ENCODE data around the gene IZUMO4.

Gene IZUMO4

GRCh38 chr19:2100719-2101061, 4.0 kb downstream of the IZUMO4 start (continued):
- TF ChIP-seq ZC3H10 (CRISPR knock-in tag; IDR thresholded peaks at IDR 0.05) = no peak

GRCh38 chr19:2101417-2102335, 5.0 kb downstream of the IZUMO4 start:
- no peak for ATAC-seq
- TF ChIP-seq TOX (CRISPR knock-in tag; IDR thresholded peaks at IDR 0.05; ENCODE audit: borderline replicate concordance) = no peak
- no peak for TF ChIP-seq ZNF565 (CRISPR knock-in tag; conservative IDR thresholded peaks at IDR 0.05; ENCODE audit: low read depth)
- no peak for TF ChIP-seq ARNTL (CRISPR knock-in tag; IDR thresholded peaks at IDR 0.05; ENCODE audit: borderline replicate concordance, low read depth)
- TF ChIP-seq, protein P1, sequence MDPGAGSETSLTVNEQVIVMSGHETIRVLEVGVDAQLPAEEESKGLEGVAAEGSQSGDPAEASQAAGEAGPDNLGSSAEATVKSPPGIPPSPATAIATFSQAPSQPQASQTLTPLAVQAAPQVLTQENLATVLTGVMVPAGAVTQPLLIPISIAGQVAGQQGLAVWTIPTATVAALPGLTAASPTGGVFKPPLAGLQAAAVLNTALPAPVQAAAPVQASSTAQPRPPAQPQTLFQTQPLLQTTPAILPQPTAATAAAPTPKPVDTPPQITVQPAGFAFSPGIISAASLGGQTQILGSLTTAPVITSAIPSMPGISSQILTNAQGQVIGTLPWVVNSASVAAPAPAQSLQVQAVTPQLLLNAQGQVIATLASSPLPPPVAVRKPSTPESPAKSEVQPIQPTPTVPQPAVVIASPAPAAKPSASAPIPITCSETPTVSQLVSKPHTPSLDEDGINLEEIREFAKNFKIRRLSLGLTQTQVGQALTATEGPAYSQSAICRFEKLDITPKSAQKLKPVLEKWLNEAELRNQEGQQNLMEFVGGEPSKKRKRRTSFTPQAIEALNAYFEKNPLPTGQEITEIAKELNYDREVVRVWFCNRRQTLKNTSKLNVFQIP (CRISPR knock-in tag; IDR thresholded peaks at IDR 0.05; ENCODE audit: borderline replicate concordance, low read depth) = no peak
- TF ChIP-seq ZNF70 (CRISPR knock-in tag; IDR thresholded peaks at IDR 0.05) = no peak
- no peak for TF ChIP-seq SNAI2 (CRISPR knock-in tag; IDR thresholded peaks at IDR 0.05)

- TF ChIP-seq CSDC2 (CRISPR knock-in tag; IDR thresholded peaks at IDR 0.05) (no peak), ZC3H10 (CRISPR knock-in tag; IDR thresholded peaks at IDR 0.05) (no peak), GLIS3 (CRISPR knock-in tag; IDR thresholded peaks at IDR 0.05) (no peak), ISL1 (CRISPR knock-in tag; IDR thresholded peaks at IDR 0.05) (no peak), BACH2 (CRISPR knock-in tag; IDR thresholded peaks at IDR 0.05; ENCODE audit: borderline replicate concordance) (no peak), OSR1 (CRISPR knock-in tag; IDR thresholded peaks at IDR 0.05) (no peak), PATZ1 (CRISPR knock-in tag; IDR thresholded peaks at IDR 0.05; ENCODE audit: borderline replicate concordance) (no peak), RARB (CRISPR knock-in tag; IDR thresholded peaks at IDR 0.05) (no peak), ZFP3 (CRISPR knock-in tag; IDR thresholded peaks at IDR 0.05) (no peak)
- TF ChIP-seq, protein P2, sequence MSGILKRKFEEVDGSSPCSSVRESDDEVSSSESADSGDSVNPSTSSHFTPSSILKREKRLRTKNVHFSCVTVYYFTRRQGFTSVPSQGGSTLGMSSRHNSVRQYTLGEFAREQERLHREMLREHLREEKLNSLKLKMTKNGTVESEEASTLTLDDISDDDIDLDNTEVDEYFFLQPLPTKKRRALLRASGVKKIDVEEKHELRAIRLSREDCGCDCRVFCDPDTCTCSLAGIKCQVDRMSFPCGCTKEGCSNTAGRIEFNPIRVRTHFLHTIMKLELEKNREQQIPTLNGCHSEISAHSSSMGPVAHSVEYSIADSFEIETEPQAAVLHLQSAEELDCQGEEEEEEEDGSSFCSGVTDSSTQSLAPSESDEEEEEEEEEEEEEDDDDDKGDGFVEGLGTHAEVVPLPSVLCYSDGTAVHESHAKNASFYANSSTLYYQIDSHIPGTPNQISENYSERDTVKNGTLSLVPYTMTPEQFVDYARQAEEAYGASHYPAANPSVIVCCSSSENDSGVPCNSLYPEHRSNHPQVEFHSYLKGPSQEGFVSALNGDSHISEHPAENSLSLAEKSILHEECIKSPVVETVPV (CRISPR knock-in tag; IDR thresholded peaks at IDR 0.05) = no peak
- TF ChIP-seq, protein P3, sequence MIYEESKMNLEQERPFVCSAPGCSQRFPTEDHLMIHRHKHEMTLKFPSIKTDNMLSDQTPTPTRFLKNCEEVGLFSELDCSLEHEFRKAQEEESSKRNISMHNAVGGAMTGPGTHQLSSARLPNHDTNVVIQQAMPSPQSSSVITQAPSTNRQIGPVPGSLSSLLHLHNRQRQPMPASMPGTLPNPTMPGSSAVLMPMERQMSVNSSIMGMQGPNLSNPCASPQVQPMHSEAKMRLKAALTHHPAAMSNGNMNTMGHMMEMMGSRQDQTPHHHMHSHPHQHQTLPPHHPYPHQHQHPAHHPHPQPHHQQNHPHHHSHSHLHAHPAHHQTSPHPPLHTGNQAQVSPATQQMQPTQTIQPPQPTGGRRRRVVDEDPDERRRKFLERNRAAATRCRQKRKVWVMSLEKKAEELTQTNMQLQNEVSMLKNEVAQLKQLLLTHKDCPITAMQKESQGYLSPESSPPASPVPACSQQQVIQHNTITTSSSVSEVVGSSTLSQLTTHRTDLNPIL (CRISPR knock-in tag; IDR thresholded peaks at IDR 0.05; ENCODE audit: low read depth) = no peak
- TF ChIP-seq, protein P1 (CRISPR knock-in tag; IDR thresholded peaks at IDR 0.05; ENCODE audit: borderline replicate concordance, low read depth) = no peak
- no peak for ATAC-seq
Observed at GRCh38 chr19:2103045-2103707, 6.5 kb downstream of the IZUMO4 start.

GRCh38 chr19:2108251-2109016, 11.7 kb downstream of the IZUMO4 start:
- ATAC-seq = no peak
- TF ChIP-seq SNAI2 (CRISPR knock-in tag; IDR thresholded peaks at IDR 0.05) (no peak), ISL1 (CRISPR knock-in tag; IDR thresholded peaks at IDR 0.05) (no peak), TOX (CRISPR knock-in tag; IDR thresholded peaks at IDR 0.05; ENCODE audit: borderline replicate concordance) (no peak), PPARA (CRISPR knock-in tag; IDR thresholded peaks at IDR 0.05; ENCODE audit: borderline replicate concordance) (no peak), ZFP3 (CRISPR knock-in tag; IDR thresholded peaks at IDR 0.05) (no peak), GLIS3 (CRISPR knock-in tag; IDR thresholded peaks at IDR 0.05) (no peak), ZNF8 (CRISPR knock-in tag; IDR thresholded peaks at IDR 0.05) (no peak), OSR1 (CRISPR knock-in tag; IDR thresholded peaks at IDR 0.05) (no peak), ZNF565 (CRISPR knock-in tag; conservative IDR thresholded peaks at IDR 0.05; ENCODE audit: low read depth) (no peak), ZNF70 (CRISPR knock-in tag; IDR thresholded peaks at IDR 0.05) (no peak)
- TF ChIP-seq, protein P2 (CRISPR knock-in tag; IDR thresholded peaks at IDR 0.05) = no peak
- TF ChIP-seq, protein P3 (CRISPR knock-in tag; IDR thresholded peaks at IDR 0.05; ENCODE audit: low read depth) = no peak

Data from SK-N-SH treated with all-trans-retinoic acid at 6 μM for 48 hours (cell line).